ENCODE measurements around the gene NARS2. TPM values are rescaled to one million over a fixed set of nuclear protein-coding genes. Genes with fewer than 3 reads are reported as not detected.

Gene NARS2
- total RNA-seq, 1 donor from 2014 or later = 15.6 TPM

- Histone ChIP-seq H3K27ac (no peak overlapping the region), H3K36me3 (no peaks in the 10 kb centered on the region), H3K27me3 (ENCODE audit: low read depth) (no peaks in the 10 kb centered on the region), H3K4me3 (no peak overlapping the region), H3K9me3 (no peaks in the 10 kb centered on the region), H3K4me1 (peaks cover 29% of the 10 kb centered on the region)
- DNase-seq (no peak), ATAC-seq (no peak)
- intact Hi-C loops (cut with DNase I) = no loop called here
- no peak for TF ChIP-seq CTCF (IDR thresholded peaks at IDR 0.05)
These were observed 175.9 kb downstream of the NARS2 start for GRCh38 chr11:78398715-78399114.

- H3K4me1 ChIP-seq = peaks cover 32% of the 10 kb centered on the region
- DNase-seq (no peak), ATAC-seq (peak; percentile 33 to 71)
- no peaks in the 10 kb centered on the region for H3K27me3 ChIP-seq (ENCODE audit: low read depth)
- H3K9me3 ChIP-seq = no peaks in the 10 kb centered on the region
- no peak overlapping the region for H3K27ac ChIP-seq
- intact Hi-C loops (cut with DNase I) = no loop called here
- no peaks in the 10 kb centered on the region for H3K36me3 ChIP-seq
- no peak overlapping the region for H3K4me3 ChIP-seq
- TF ChIP-seq CTCF (IDR thresholded peaks at IDR 0.05) = no peak
These were observed 177.3 kb downstream of the NARS2 start for GRCh38 chr11:78397398-78397797.

- ATAC-seq (no peak), DNase-seq (no peak)
- TF ChIP-seq CTCF (IDR thresholded peaks at IDR 0.05) = no peak
- Histone ChIP-seq H3K36me3 (no peaks in the 10 kb centered on the region), H3K27me3 (ENCODE audit: low read depth) (no peaks in the 10 kb centered on the region), H3K9me3 (no peaks in the 10 kb centered on the region), H3K4me1 (peaks cover 50% of the 10 kb centered on the region), H3K4me3 (no peak overlapping the region), H3K27ac (no peak overlapping the region)
- intact Hi-C loops (cut with DNase I) = no loop called here
These were observed 179.1 kb downstream of the NARS2 start for GRCh38 chr11:78395597-78395996.

GRCh38 chr11:78392854-78393253 lies 181.8 kb downstream of the NARS2 start:
- no peak for DNase-seq
- Histone ChIP-seq H3K27ac (no peak overlapping the region), H3K4me1 (peaks cover 51% of the 10 kb centered on the region), H3K36me3 (no peaks in the 10 kb centered on the region), H3K27me3 (ENCODE audit: low read depth) (no peaks in the 10 kb centered on the region), H3K4me3 (no peak overlapping the region), H3K9me3 (no peaks in the 10 kb centered on the region)
- TF ChIP-seq CTCF (IDR thresholded peaks at IDR 0.05) = no peak
- intact Hi-C loops (cut with DNase I) = no loop called here
- no peak for ATAC-seq

GRCh38 chr11:78391424-78391823 lies 183.2 kb downstream of the NARS2 start:
- peaks cover 42% of the 10 kb centered on the region for H3K4me1 ChIP-seq
- intact Hi-C loops (cut with DNase I) = no loop called here
- no peaks in the 10 kb centered on the region for H3K36me3 ChIP-seq
- H3K27me3 ChIP-seq (ENCODE audit: low read depth) = no peaks in the 10 kb centered on the region
- H3K27ac ChIP-seq = no peak overlapping the region
- H3K4me3 ChIP-seq = no peak overlapping the region
- DNase-seq = no peak
- peak in 1 of 2 donors; percentile 42 for ATAC-seq
- TF ChIP-seq CTCF (IDR thresholded peaks at IDR 0.05) = no peak
- H3K9me3 ChIP-seq = no peaks in the 10 kb centered on the region

GRCh38 chr11:78390809-78391208 lies 183.9 kb downstream of the NARS2 start:
- peak in 1 of 2 donors; percentile 35 for ATAC-seq
- no peak for TF ChIP-seq CTCF (IDR thresholded peaks at IDR 0.05)
- intact Hi-C loops (cut with DNase I) = no loop called here

More at GRCh38 chr11:78390809-78391208, 183.9 kb downstream of the NARS2 start:
- Histone ChIP-seq H3K4me1 (peaks cover 42% of the 10 kb centered on the region), H3K4me3 (no peak overlapping the region), H3K36me3 (no peaks in the 10 kb centered on the region), H3K27ac (no peak overlapping the region), H3K27me3 (ENCODE audit: low read depth) (no peaks in the 10 kb centered on the region), H3K9me3 (no peaks in the 10 kb centered on the region)
- DNase-seq = no peak
